Stimulated activated naive CD8-positive, alpha-beta T cell treated with anti-CD3 and anti-CD28 coated beads, Interleukin-15, amount 100 ng/mL, for 72 hours (primary cell): ENCODE measurements around the gene RBM3.
"Not testable (repeated sequence)": the region's sequence is repeated elsewhere in the genome, so short reads cannot be mapped to it uniquely, and the experiment has no call there.

ENCODE experiments used
- ATAC-seq: fragments of 150-1000 bp; cut with Tn5 transposase; 2 replicates; pipeline ENCODE4 v1.10.0; 2021; ENCODE audit warnings: mild to moderate bottlenecking, moderate library complexity
- DNase-seq, 2 donors: peaks; one replicate each; pipeline ENCODE4 v3.0.0; 2021 to 2022
- H3K27ac Mint-ChIP-seq, 2 donors: one replicate each; pipeline ENCODE4 v1.8.0; 2022; ENCODE audit warnings: mild to moderate bottlenecking in 2 of 2, mixed read lengths in 2 of 2, moderate library complexity in 2 of 2
- H3K27me3 Mint-ChIP-seq: one replicate; pipeline ENCODE4 v1.8.0; 2022; ENCODE audit warnings: mixed read lengths
- H3K4me1 Mint-ChIP-seq: one replicate; pipeline ENCODE4 v1.8.0; 2022; ENCODE audit warnings: mild to moderate bottlenecking, mixed read lengths
- H3K4me3 Mint-ChIP-seq, 2 donors: one replicate each; pipeline ENCODE4 v1.8.0; 2022; ENCODE audit warnings: mild to moderate bottlenecking in 2 of 2, mixed read lengths in 2 of 2, moderate library complexity in 1 of 2
- H3K9me3 Mint-ChIP-seq, 2 donors: one replicate each; pipeline ENCODE4 v1.8.0; 2022; ENCODE audit warnings: mixed read lengths in 2 of 2

The RBM3 gene

DNA sequence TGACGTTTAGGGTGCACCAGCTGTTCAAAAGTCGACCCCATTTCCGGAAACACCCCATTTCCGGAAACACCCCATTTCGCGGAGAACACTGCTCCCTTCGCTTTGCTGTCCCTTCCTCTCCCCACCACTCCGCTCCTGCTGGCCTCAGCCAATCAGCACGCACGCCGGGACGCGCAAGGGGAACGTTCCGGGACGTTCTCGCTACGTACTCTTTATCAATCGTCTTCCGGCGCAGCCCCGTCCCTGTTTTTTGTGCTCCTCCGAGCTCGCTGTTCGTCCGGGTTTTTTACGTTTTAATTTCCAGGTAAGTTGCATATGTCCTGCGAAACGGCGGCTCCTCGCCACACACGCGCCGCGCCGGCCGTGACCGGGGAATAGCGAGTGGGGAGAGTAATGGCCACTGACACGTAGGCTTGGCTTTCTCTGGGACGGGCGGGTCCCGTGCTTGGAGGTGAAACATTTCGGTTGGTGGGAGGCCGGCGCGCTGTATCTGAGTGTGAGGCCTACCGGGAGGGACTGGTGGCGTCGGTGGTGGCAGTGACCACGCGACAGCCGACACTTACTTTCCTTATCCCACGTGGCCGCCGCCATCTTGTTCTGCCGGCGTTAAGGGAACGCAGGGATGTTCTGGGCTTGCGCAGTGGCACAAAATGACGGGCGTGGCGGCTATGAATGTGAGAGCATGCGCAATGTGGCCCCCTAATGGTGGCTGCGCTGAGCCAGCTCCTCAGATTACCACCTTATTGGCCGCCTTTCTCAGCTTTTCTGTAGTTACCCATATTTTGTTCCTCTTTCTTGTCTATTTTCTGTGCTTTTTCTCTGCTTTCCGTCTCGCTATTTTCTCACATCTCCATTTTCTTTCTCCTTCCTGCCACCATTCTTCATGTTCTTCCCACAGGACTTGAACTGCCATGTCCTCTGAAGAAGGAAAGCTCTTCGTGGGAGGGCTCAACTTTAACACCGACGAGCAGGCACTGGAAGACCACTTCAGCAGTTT, at the start of gene RBM3:
TSS of gene RBM3 (plus strand) at position 215 of the 997 bp plus-strand sequence. CDS start at position 912, 697 bp downstream.
- peak within 1 kb of the TSS; percentile 90 to 97 for H3K4me3 Mint-ChIP-seq
- H3K4me1 Mint-ChIP-seq = peaks cover 28% of the 10 kb centered on the region
- no peaks in the 10 kb centered on the region for H3K9me3 Mint-ChIP-seq
- peak; percentile 86 to 94 for DNase-seq
- peak within 1 kb of the TSS; percentile 99 to 100 for H3K27ac Mint-ChIP-seq
- ATAC-seq = peak; percentile 93
- H3K27me3 Mint-ChIP-seq = no peaks in the 10 kb centered on the region

DNA sequence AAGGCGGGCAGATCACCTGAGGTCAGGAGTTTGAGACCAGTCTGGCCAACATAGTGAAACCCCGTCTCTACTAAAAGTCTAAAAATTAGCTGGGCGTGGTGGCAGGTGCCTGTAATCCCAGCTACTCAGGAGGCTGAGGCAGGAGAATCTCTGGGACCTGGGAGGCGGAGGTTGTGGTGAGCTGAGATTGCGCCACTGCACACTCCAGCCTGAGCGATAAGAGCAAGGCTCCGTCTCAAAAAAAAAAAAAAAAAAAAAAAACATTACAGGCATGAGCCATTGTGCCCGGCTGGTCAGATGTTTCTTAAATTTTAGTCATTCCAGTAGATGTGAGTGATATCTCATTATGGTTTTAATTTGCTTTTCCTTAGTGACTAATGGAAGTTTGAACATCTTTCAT, 48.4 kb upstream of the RBM3 start:
- ATAC-seq, H3K27me3 Mint-ChIP-seq, H3K9me3 Mint-ChIP-seq, H3K4me3 Mint-ChIP-seq, H3K27ac Mint-ChIP-seq, DNase-seq: not testable (repeated sequence)
- H3K4me1 Mint-ChIP-seq = peaks cover 18% of the 10 kb centered on the region

DNA sequence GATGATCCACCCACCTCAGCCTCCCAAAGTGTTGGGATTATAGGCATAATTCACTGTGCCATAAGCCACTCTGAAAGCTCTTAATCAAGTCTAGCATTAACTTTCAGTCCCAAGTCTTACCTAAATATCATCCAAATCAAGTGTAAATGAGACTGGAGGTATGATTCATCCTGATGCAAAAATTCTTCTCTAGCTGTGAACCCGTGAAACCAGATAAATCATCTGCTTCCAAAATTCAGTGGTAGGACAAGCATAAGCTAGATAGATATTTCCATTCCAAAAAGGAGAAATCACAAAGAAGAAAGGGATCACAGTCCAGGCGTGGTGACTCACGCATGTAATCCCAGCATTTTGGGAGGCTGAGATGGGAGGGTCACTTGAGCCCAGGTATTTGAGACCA, 43.5 kb upstream of the RBM3 start:
- Mint-ChIP-seq H3K4me1 (peaks cover 17% of the 10 kb centered on the region), H3K27ac (no peak overlapping the region), H3K27me3 (no peaks in the 10 kb centered on the region), H3K9me3 (no peaks in the 10 kb centered on the region), H3K4me3 (no peak overlapping the region)
- no peak for DNase-seq
- no peak for ATAC-seq

DNA sequence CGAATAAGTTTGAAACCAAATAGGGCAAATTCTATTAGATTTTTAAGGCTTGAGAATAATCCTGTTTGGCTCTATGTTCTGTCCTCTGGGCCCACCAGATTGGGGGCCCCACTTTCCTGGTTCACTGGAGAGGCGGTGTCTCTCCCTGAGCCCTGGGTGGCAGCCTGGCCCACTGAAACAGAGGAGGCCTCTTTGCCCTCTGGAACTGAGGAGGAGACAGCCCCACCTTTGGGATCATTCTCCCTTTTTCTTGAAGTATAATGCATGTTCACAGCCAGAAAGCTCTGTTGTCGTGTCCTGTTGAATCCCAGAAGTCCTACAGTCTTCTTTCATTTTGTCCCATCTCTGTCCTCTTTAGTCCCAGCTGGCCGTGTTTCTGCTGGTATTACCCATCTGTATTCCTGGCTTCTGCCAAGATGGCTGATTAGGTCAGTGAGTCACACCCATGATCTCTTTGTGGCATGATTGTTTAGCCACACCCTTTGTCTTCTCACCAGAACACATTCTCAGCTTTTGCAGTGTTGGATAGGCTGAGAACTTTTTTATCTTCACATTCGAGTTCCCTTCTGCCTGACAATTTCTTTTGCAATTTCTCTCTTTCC, 42.8 kb upstream of the RBM3 start:
- no peak overlapping the region for H3K4me3 Mint-ChIP-seq
- H3K4me1 Mint-ChIP-seq = peaks cover 15% of the 10 kb centered on the region
- DNase-seq (no peak), ATAC-seq (peak; percentile 49)
- H3K27me3 Mint-ChIP-seq = no peaks in the 10 kb centered on the region
- no peak overlapping the region for H3K27ac Mint-ChIP-seq
- no peaks in the 10 kb centered on the region for H3K9me3 Mint-ChIP-seq

DNA sequence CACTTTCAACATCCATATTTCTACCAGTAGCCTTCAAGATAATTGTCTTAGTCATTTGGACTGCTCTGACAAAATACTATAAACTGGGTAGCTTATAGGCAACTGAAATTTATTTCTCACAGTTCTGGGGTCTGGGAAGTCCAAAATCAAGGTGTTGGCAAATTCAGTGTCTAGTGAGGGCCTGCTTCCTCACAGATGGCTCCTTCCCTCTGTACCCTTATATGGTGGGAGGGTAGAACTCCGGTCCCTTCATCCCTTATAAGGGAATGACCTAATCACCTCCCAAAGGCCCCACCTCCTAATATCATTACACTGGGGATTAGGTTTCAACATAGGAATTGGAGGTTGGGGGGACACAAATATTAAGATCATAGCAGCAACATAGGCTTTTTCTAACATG, 42.1 kb upstream of the RBM3 start:
- H3K27ac Mint-ChIP-seq = no peak overlapping the region
- no peak for DNase-seq
- no peak for ATAC-seq
- H3K27me3 Mint-ChIP-seq = no peaks in the 10 kb centered on the region
- H3K4me1 Mint-ChIP-seq = peaks cover 10% of the 10 kb centered on the region
- no peak overlapping the region for H3K4me3 Mint-ChIP-seq
- no peaks in the 10 kb centered on the region for H3K9me3 Mint-ChIP-seq

DNA sequence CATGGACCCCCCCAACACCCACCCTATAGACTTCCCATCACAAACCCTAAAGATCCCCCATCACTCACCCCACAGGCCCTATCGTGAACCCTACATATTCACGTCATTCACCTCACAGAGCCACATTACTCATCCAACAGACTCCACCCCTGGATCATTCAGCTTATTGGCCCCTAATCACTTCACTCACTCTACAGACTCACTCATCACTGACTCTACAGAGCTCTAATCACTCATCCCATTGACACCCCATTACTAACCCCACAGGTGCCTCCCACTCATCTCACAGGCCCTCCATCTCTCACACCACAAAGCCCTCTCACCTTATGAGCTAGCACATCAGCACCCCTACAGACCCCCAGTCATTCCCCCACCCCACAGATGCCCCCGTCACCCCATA, 41.1 kb upstream of the RBM3 start:
- no peak overlapping the region for H3K4me3 Mint-ChIP-seq
- no peaks in the 10 kb centered on the region for H3K27me3 Mint-ChIP-seq
- peaks cover 10% of the 10 kb centered on the region for H3K4me1 Mint-ChIP-seq
- ATAC-seq (no peak), DNase-seq (no peak)
- no peaks in the 10 kb centered on the region for H3K9me3 Mint-ChIP-seq
- peak overlapping the region in 1 of 2 donors; percentile 72 for H3K27ac Mint-ChIP-seq

DNA sequence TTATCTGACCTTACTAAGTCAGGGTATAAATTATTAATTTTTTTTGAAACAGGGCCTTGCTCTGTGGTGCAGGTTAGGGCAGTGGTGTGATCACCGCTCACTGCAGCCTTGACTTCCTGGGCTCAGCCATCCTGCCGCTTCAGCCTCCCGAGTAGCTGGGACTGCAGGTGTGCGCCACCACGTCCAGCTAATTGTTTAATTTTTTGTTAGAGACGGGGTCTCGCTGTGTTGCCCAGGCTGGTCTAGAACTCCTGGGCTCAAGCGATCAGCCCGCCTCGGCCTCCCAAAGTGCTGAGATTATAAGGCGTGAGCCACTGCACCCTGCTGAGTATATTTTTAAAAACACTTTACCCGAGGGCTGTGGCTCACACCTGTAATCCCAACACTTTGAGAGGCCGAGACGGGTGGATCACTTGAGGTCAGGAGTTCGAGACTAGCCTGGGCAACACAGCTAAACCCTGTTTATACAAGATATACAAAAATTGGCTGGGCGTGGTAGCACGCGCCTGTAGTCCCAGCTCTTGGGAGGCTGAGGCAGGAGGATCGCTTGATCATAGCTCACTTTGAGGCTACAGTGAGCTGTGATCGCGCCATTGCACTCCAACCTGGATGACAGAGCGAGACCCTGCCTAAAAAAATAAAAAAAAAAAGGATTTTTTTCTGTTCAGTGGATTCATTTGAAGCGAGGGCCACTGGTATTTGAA, 35.5 kb upstream of the RBM3 start:
- H3K9me3 Mint-ChIP-seq = no peaks in the 10 kb centered on the region
- DNase-seq = no peak
- no peaks in the 10 kb centered on the region for H3K27me3 Mint-ChIP-seq
- H3K4me3 Mint-ChIP-seq = peak overlapping the region; percentile 93 to 94
- peak overlapping the region; percentile 96 to 97 for H3K27ac Mint-ChIP-seq
- H3K4me1 Mint-ChIP-seq = peaks cover 18% of the 10 kb centered on the region
- no peak for ATAC-seq

DNA sequence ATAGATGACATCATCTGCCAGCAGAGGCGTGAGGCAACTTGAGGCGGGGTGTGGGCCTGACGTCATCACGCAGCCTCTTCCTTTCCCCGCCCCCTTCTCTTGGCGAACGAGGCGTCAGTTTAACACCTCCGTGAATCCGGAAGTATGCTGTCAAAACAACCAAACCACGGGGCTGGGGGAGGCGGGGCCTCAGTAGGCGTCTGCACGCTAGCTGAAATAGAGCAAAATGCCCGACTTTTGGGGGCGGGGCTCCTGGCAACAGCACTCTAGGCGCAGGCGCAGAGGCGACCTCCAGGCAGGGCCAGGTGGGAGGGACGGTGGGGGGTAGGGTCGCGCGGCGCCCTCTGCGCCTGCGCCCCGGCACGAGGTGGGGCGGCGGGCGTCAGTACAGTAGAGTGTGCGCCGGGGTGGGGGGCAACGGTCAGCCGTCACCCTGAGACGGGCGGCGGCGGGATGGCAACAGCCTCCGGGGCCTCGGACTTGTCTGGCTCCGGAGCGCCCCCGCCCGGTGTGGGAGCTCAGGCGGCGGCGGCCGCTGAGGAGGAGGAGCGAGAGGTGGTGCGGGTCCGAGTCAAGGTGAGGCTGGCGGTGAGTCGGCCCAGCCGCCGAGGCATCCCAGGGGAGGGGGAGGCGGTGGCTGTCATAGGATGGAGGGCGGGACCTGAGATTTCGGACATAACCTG, 34.8 kb upstream of the RBM3 start, which contains the start of gene TBC1D25:
TSS of gene TBC1D25 (plus strand) at position 370 of the 683 bp plus-strand sequence. CDS start at position 454, 84 bp downstream.
- DNase-seq = peak; percentile 92 to 97
- ATAC-seq = peak; percentile 90
- H3K4me3 Mint-ChIP-seq = peak within 1 kb of the TSS; percentile 93 to 94
- H3K27me3 Mint-ChIP-seq = no peaks in the 10 kb centered on the region
- H3K9me3 Mint-ChIP-seq = no peaks in the 10 kb centered on the region
- H3K4me1 Mint-ChIP-seq = peaks cover 18% of the 10 kb centered on the region
- H3K27ac Mint-ChIP-seq = peak within 1 kb of the TSS; percentile 96 to 97

DNA sequence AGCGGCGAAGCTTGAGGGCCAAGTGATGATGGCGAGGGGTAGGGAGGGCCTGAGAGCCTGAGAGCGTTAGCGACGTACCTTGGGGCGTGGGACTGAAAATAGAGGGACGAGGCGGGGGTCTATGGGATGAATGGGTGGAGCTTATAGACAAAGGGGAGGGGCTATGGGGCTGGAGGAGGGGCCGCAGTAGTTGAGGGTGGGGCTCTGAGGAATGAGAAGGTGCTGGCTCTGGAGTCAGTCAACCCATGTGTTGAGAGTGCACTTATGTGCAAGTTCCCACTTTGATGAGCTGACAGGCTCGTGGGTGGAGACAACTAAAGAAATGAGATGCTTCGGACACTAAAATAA, 34.3 kb upstream of the RBM3 start:
- peak overlapping the region; percentile 93 to 94 for H3K4me3 Mint-ChIP-seq
- no peaks in the 10 kb centered on the region for H3K9me3 Mint-ChIP-seq
- no peak for DNase-seq
- peaks cover 18% of the 10 kb centered on the region for H3K4me1 Mint-ChIP-seq
- peak overlapping the region; percentile 96 to 97 for H3K27ac Mint-ChIP-seq
- peak; percentile 57 for ATAC-seq
- H3K27me3 Mint-ChIP-seq = no peaks in the 10 kb centered on the region

DNA sequence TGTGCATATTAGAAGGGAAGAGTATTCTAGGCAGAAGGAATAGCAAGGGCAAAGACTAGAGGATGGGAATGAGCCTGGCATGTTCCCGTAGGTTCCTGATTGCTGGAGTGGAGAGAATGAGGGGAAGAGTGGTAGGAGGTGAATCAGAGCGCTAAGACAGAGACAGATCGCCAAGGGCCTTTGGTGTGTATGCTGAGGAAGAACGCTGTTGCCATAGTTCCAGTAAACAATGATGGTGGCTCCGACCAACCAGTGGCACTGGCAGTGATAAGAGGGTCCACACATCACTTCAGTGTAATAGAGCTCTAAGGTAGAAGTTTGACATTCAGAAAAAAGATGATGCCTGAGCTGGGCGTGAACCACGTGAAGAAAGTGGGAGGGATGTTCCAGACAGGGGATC, 33.8 kb upstream of the RBM3 start:
- peak overlapping the region in 1 of 2 donors; percentile 96 for H3K27ac Mint-ChIP-seq

DNA sequence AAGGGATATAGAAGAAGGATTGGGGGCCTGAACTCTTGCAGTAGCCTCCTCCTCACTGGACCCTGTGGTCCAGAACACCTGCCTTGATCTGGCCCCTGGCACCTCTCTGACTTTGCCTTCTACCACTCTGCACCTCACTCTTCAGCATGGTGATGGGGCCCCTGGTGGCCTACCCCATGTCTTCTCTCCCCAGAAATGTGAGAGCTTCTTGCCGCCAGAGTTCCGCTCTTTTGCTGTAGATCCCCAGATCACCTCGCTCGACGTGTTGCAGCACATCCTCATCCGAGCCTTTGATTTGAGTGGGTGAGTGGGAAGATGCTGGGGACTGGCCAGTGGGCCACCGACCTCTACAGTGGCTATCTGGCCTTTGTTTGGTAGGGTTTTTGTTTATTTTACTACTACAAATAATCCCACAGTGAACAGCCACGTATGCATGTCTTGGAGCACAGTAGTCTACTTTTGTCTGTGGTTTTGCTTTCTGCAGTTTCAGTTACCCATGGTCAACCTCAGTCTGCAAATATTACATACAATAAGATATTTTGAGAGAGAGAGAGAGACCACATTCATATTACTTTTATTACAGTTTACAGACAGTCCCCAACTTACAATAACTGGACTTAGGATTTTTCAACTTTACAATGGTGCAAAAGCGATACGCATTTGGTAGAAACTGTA, 33.0 kb upstream of the RBM3 start:
- Mint-ChIP-seq H3K9me3 (no peaks in the 10 kb centered on the region), H3K4me1 (peaks cover 18% of the 10 kb centered on the region), H3K27me3 (no peaks in the 10 kb centered on the region), H3K4me3 (peak overlapping the region; percentile 93 to 94), H3K27ac (peak overlapping the region in 1 of 2 donors; percentile 76)
- ATAC-seq = no peak
- DNase-seq = no peak

More for the DNA sequence above, 33.8 kb upstream of the RBM3 start:
- ATAC-seq (no peak), DNase-seq (no peak)
- H3K4me1 Mint-ChIP-seq = peaks cover 18% of the 10 kb centered on the region
- H3K9me3 Mint-ChIP-seq = no peaks in the 10 kb centered on the region
- H3K27me3 Mint-ChIP-seq = no peaks in the 10 kb centered on the region
- peak overlapping the region; percentile 93 to 94 for H3K4me3 Mint-ChIP-seq

DNA sequence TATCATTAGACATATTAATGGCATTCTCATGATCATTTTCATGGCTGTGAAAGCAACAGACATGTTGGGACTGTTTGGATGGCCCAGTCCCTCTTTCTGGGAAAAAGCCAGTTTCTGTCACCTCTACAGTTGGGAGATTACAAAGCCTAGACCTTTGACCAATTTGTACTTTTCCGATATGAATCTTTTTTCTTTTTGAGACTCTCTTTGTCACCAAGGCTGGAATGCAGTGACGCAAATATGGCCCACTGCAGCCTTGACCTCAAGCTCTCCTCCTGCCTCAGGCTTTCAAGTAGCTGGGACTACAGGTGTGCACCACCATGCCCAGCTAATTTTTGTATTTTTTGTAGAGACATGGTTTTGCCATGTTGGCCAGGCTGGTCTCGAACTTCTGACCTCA, 25.4 kb upstream of the RBM3 start:
- peaks cover 7% of the 10 kb centered on the region for H3K4me1 Mint-ChIP-seq
- no peaks in the 10 kb centered on the region for H3K27me3 Mint-ChIP-seq
- DNase-seq (no peak), ATAC-seq (no peak)
- no peaks in the 10 kb centered on the region for H3K9me3 Mint-ChIP-seq
- no peak overlapping the region for H3K4me3 Mint-ChIP-seq
- peak overlapping the region in 1 of 2 donors; percentile 72 for H3K27ac Mint-ChIP-seq

DNA sequence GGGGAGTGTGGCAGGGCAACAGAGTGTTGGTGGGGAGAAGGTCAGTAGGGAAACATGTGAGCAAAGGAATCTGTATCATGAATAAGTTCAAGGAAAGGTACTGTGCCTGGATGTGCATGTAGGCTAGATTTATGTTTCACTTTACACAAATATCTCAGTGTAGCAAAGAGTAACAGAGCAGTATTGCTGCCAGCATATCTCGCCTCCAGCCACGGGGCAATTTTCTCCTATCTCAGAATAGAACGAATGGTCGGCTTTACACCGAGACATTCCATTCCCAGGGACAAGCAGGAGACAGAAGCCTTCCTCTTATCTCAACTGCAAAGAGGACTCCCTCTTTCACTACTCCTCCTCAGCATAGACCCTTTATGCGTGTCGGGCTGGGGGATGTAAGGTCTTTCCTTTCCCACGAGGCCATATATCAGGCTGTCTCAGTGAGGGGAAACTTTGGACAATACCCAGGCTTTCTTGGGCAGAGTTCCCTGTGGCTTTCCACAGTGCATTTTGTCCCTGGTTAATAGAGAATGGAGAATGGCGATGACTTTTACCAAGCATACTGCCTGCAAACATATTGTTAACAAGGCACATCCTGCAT, 18.5 kb upstream of the RBM3 start:
- H3K4me1 Mint-ChIP-seq, H3K9me3 Mint-ChIP-seq, ATAC-seq: not testable (repeated sequence)

DNA sequence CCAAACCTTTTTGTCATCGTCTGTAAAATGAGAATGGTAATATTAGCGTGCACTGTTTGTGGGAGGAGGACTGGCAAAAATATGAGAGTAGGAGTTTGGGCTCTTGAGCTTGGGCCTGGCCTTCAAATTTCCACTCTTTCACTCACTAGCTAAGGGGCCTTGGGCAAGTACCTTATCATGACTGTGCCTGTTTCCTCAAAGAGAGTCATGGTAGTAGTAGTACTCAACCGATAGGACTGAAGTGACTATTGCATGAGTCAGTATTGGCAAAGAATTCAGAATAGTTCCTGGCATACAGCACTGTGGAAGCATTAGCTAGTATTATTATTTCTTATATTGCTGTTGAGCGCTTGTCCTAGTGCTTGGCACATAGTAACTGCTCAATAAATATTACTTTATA, 16.0 kb upstream of the RBM3 start:
- no peak overlapping the region for H3K4me3 Mint-ChIP-seq
- no peak for DNase-seq
- H3K4me1 Mint-ChIP-seq = no peaks in the 10 kb centered on the region
- no peaks in the 10 kb centered on the region for H3K27me3 Mint-ChIP-seq
- peak; percentile 53 for ATAC-seq
- no peak overlapping the region for H3K27ac Mint-ChIP-seq
- H3K9me3 Mint-ChIP-seq = no peaks in the 10 kb centered on the region

More for the DNA sequence above, 18.5 kb upstream of the RBM3 start:
- H3K27me3 Mint-ChIP-seq, H3K4me3 Mint-ChIP-seq, H3K27ac Mint-ChIP-seq, DNase-seq: not testable (repeated sequence)
